HCT116 (cell line): ENCODE data around the gene ERCC6L. TPM values are rescaled to one million over a fixed set of nuclear protein-coding genes. Genes with fewer than 3 reads are reported as not detected.

Experiments used
- EGR1 ChIP-seq: IDR thresholded peaks from 2 replicates; pipeline ENCODE4 v1.6.1; 2012; ENCODE audit warnings: low read depth
- ELF1 ChIP-seq: IDR thresholded peaks from 2 replicates; pipeline ENCODE4 v1.6.1; 2012; ENCODE audit warnings: low read depth, borderline replicate concordance
- EZH2 ChIP-seq: fragments of 200-600 bp; sonication (generic); IDR thresholded peaks from 2 replicates; pipeline ENCODE4 v1.6.1; 2017; ENCODE audit warnings: antibody characterized with exemption, mixed run types
- POLR2A ChIP-seq: IDR thresholded peaks from 2 replicates; pipeline ENCODE4 v1.7.0; 2011; ENCODE audit warnings: borderline replicate concordance; ENCODE audit not compliant: insufficient read depth, insufficient read length; ENCODE audit errors: extremely low read depth
- TCF7L2 ChIP-seq: IDR thresholded peaks from 2 replicates; pipeline ENCODE4 v1.7.0; 2011; ENCODE audit warnings: borderline replicate concordance, inconsistent platforms; ENCODE audit not compliant: insufficient read depth, insufficient read length; ENCODE audit errors: extremely low read depth
- total RNA-seq: library from RNA; stranded (reverse); gene quantifications from one replicate; pipeline ENCODE4 v1.2.1, GENCODE V29; 2021; ENCODE audit not compliant: unreplicated experiment

ERCC6L gene
- total RNA-seq, 1 experiment from 2014 or later = 12.5 TPM

GRCh38 chrX:72158773-72159172 is 80.1 kb downstream of the ERCC6L start (continued):
- TF ChIP-seq POLR2A = no peak
- no peak for TF ChIP-seq TCF7L2
- TF ChIP-seq ELF1 = no peak
- no peak for TF ChIP-seq EZH2
- no peak for TF ChIP-seq EGR1

Other genes with a start within 250 kb of the ERCC6L start
- 2.5 TPM for gene RTL5, start 107.1 kb downstream of the ERCC6L start, total RNA-seq
- gene PIN4, start 57.3 kb downstream of the ERCC6L start, total RNA-seq = 9.5 TPM
- gene RPS4X, start 38.2 kb upstream of the ERCC6L start, total RNA-seq = 1,125 TPM
- gene CITED1, start 66.9 kb upstream of the ERCC6L start, total RNA-seq = 2.8 TPM